Natural killer cell (primary cell): ENCODE data around the gene SPDEF. TPM values are rescaled to one million over a fixed set of nuclear protein-coding genes. Genes with fewer than 3 reads are reported as not detected.

ENCODE experiments used
- ATAC-seq, 3 donors: fragments of 150-1000 bp in 2 of 3; fragments of 200-7000 bp in 1 of 3; cut with Tn5 transposase; 1 replicate in 1 of 3; 2 replicates in 2 of 3; pipeline ENCODE4 v1.10.0; 2021; ENCODE audit warnings: mild to moderate bottlenecking in 2 of 3, moderate library complexity in 2 of 3
- DNase-seq, 2 donors: peaks; one replicate each; pipeline versions ENCODE4 v3.0.0 to v3.0.0-alpha.2; 2013 to 2021; ENCODE audit warnings: mixed read lengths in 1 of 2
- H3K27ac ChIP-seq: one replicate; pipeline ENCODE4 v1.5.1; 2013; ENCODE audit warnings: mild to moderate bottlenecking, low read length
- H3K27me3 ChIP-seq: one replicate; pipeline ENCODE4 v1.6.1; 2013; ENCODE audit warnings: low read length; ENCODE audit not compliant: control insufficient read depth, insufficient read depth
- H3K36me3 ChIP-seq: one replicate; pipeline ENCODE4 v1.6.1; 2013; ENCODE audit warnings: low read length; ENCODE audit not compliant: control insufficient read depth, insufficient read depth
- H3K4me1 ChIP-seq: one replicate; pipeline ENCODE4 v1.6.1; 2013; ENCODE audit warnings: low read length; ENCODE audit not compliant: control insufficient read depth, insufficient read depth
- H3K4me3 ChIP-seq: one replicate; pipeline ENCODE4 v1.5.1; 2013; ENCODE audit warnings: low read length
- H3K9me3 ChIP-seq: one replicate; pipeline ENCODE4 v1.6.1; 2013; ENCODE audit warnings: low read length; ENCODE audit not compliant: control insufficient read depth, insufficient read depth
- H3K27ac Mint-ChIP-seq, 2 donors: one replicate each; pipeline ENCODE4 v1.8.0; 2022; ENCODE audit warnings: mild to moderate bottlenecking in 2 of 2, mixed read lengths in 2 of 2, moderate library complexity in 1 of 2
- H3K27me3 Mint-ChIP-seq, 2 donors: one replicate each; pipeline ENCODE4 v1.8.0; 2022; ENCODE audit warnings: low read depth in 2 of 2, mixed read lengths in 2 of 2
- H3K36me3 Mint-ChIP-seq: one replicate; pipeline ENCODE4 v1.8.0; 2022; ENCODE audit warnings: mixed read lengths
- H3K4me1 Mint-ChIP-seq, 2 donors: one replicate each; pipeline ENCODE4 v1.8.0; 2022; ENCODE audit warnings: mixed read lengths in 2 of 2
- H3K4me3 Mint-ChIP-seq: one replicate; pipeline ENCODE4 v1.8.0; 2022; ENCODE audit warnings: mild to moderate bottlenecking, moderate library complexity, mixed read lengths
- H3K9me3 Mint-ChIP-seq, 2 donors: one replicate each; pipeline ENCODE4 v1.8.0; 2022; ENCODE audit warnings: mixed read lengths in 2 of 2
- WGBS: methylation state at CpG from one replicate; pipeline ENCODE4 v1.1.7; 2013; ENCODE audit warnings: missing lambda C conversion rate; ENCODE audit not compliant: insufficient coverage; 5-methylcytosine and 5-hydroxymethylcytosine counted together
- intact Hi-C: fragments of 100-400 bp; cut with micrococcal nuclease; formaldehyde crosslinking; loops from one replicate; pipeline ENCODE4 v1.14.2; 2022
- total RNA-seq, 4 donors: library from RNA; stranded (reverse); fragments of 120-200 nt in 1 of 4; gene quantifications; one replicate each; pipeline versions ENCODE4 v1.2.3 to v1.2.4, GENCODE V29; 2013 to 2022
- TF ChIP-seq, protein P1 (sequence below): fragments of 200-600 bp; IDR thresholded peaks from one replicate; pipeline ENCODE4 v1.8.0; 2022; ENCODE audit warnings: antibody characterized with exemption

SPDEF gene
- total RNA-seq, 3 donors from 2014 or later (not counting 1 experiment from before 2014, with no cell fraction given) = 0.25 to 0.68 (median 0.45) TPM

DNA sequence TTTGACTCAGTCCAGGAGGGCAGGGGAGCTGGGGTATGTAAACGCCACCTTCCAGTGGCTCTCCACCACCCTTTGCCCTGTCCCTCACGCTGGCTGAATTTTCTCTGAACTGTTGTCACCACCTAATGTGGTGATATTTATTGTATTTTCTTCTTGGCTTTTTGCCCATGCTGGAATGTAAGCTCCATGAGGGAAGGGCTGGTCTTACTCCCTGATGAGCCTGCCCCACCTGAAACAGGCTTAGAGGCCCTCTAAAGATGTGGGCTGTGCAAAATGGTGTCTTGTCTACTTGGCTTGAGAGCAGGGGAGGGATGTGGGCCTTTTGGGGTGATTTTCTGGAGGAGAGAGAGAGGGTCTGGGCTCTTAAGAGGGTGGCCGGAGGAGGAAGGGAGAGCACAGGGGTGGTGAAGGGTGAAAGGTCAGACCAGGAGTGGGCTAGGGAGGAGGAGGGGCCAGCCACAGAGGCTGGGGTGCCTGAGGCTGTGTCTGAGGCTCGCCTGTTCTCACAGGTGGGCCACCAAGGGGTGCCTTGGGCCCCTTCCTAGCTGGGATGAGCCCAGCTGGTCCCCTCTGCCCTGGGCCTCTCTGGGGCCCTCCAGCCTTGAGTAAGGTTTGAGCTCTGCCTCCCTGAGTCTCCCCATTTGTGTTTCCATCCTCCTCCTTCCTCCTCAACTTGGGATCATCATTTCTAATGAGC lies 37.3 kb downstream of the SPDEF start:
- WGBS = 86% methylated on average over 4 of the region's 4 CpGs
- Mint-ChIP-seq H3K9me3 (no peaks in the 10 kb centered on the region), H3K27me3 (peaks cover 4 to 9% of the 10 kb centered on the region in 2 donors), H3K36me3 (no peaks in the 10 kb centered on the region), H3K4me1 (peaks cover 10 to 15% of the 10 kb centered on the region in 2 donors), H3K27ac (no peak overlapping the region), H3K4me3 (no peak overlapping the region)
- no peak for ATAC-seq
- DNase-seq = no peak
- Histone ChIP-seq H3K36me3 (no peaks in the 10 kb centered on the region), H3K9me3 (no peaks in the 10 kb centered on the region), H3K4me3 (no peak overlapping the region), H3K27ac (no peak overlapping the region), H3K27me3 (no peaks in the 10 kb centered on the region), H3K4me1 (peaks cover 44% of the 10 kb centered on the region)
- intact Hi-C loops = no loop called here
- TF ChIP-seq, protein P1, sequence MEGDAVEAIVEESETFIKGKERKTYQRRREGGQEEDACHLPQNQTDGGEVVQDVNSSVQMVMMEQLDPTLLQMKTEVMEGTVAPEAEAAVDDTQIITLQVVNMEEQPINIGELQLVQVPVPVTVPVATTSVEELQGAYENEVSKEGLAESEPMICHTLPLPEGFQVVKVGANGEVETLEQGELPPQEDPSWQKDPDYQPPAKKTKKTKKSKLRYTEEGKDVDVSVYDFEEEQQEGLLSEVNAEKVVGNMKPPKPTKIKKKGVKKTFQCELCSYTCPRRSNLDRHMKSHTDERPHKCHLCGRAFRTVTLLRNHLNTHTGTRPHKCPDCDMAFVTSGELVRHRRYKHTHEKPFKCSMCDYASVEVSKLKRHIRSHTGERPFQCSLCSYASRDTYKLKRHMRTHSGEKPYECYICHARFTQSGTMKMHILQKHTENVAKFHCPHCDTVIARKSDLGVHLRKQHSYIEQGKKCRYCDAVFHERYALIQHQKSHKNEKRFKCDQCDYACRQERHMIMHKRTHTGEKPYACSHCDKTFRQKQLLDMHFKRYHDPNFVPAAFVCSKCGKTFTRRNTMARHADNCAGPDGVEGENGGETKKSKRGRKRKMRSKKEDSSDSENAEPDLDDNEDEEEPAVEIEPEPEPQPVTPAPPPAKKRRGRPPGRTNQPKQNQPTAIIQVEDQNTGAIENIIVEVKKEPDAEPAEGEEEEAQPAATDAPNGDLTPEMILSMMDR = no peak

DNA sequence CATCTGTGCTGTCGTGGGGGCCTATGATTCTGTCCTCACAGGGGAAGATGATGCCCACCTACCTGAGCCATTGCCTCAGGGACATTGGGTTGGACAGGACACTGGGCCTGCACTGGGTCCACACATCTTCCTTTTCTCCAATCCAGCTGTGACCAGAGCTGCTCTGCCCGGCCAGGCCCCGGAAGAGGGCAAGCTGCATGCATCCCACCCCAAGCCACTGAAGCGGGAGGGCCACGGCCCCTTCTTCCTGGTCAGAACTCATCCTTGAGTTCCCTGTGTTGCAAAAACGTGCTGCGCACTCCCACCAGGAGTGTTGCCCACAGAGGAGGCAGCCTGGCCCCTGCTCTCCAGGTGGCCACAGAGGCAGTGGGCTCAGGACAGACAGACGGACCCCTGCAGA lies 38.2 kb downstream of the SPDEF start:
- H3K27me3 ChIP-seq = no peaks in the 10 kb centered on the region
- Mint-ChIP-seq H3K36me3 (no peaks in the 10 kb centered on the region), H3K4me3 (no peak overlapping the region), H3K9me3 (no peaks in the 10 kb centered on the region), H3K27ac (no peak overlapping the region), H3K4me1 (peaks cover 2 to 6% of the 10 kb centered on the region in 2 donors), H3K27me3 (peaks cover 4 to 12% of the 10 kb centered on the region in 2 donors)
- H3K4me1 ChIP-seq = peaks cover 36% of the 10 kb centered on the region
- 89% methylated on average over 8 of the region's 8 CpGs for whole genome bisulfite sequencing
- no peak overlapping the region for H3K27ac ChIP-seq
- ATAC-seq (no peak), DNase-seq (no peak)
- TF ChIP-seq, protein P1 = no peak
- intact Hi-C loops = no loop called here
- no peak overlapping the region for H3K4me3 ChIP-seq
- no peaks in the 10 kb centered on the region for H3K36me3 ChIP-seq
- H3K9me3 ChIP-seq = no peaks in the 10 kb centered on the region

DNA sequence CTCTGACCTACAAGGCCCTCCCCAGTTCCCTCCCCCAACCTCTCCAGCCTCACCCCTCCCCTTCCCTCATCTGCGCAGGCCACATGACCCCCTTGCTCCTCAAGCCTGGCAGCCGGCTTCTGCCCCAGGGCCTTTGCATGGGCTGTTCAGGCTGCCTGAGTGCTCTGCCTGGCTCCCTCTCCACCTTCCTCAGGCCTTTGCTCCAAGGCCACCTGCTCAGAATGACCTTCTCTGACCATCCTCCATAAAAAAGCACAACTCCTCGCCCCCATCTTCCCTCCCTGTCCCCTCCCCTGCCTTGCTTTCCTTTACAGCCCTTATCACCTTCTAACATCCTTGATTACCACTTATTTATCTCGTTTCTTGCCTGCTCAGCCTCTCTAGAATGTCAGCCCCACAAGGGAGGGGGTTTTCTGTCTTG lies 38.7 kb downstream of the SPDEF start:
- DNase-seq (no peak), ATAC-seq (no peak)
- Mint-ChIP-seq H3K27ac (no peak overlapping the region), H3K9me3 (no peaks in the 10 kb centered on the region), H3K27me3 (peaks cover 4 to 12% of the 10 kb centered on the region in 2 donors), H3K36me3 (no peaks in the 10 kb centered on the region), H3K4me1 (peaks cover 0 to 4% of the 10 kb centered on the region in 2 donors), H3K4me3 (no peak overlapping the region)
- Histone ChIP-seq H3K4me3 (no peak overlapping the region), H3K27me3 (no peaks in the 10 kb centered on the region), H3K27ac (no peak overlapping the region), H3K9me3 (no peaks in the 10 kb centered on the region), H3K36me3 (no peaks in the 10 kb centered on the region), H3K4me1 (peaks cover 31% of the 10 kb centered on the region)
- TF ChIP-seq, protein P1 = no peak
- 70% methylated on average over 4 of the region's 4 CpGs for WGBS
- intact Hi-C loops = no loop called here
